Mesendoderm (in vitro differentiated cells): ENCODE data around the gene FBXO9.
A peak's percentile ranks its signal among the peaks of the same experiment; 100 is the strongest.

Source experiments
- DNase-seq: peaks from one replicate; pipeline ENCODE4 v3.0.0; 2013
- H2AK5ac ChIP-seq: 2 replicates; pipeline ENCODE4 v1.6.1; 2013; ENCODE audit warnings: low read length, inconsistent platforms
- H2BK120ac ChIP-seq: 2 replicates; pipeline ENCODE4 v1.6.1; 2013; ENCODE audit warnings: low read depth, mild to moderate bottlenecking, low read length, moderate library complexity, mixed read lengths
- H2BK15ac ChIP-seq: replicated peaks from 2 replicates; pipeline ENCODE4 v1.6.1; 2013; ENCODE audit warnings: low read depth, mild to moderate bottlenecking, moderate library complexity
- H2BK5ac ChIP-seq: 2 replicates; pipeline ENCODE4 v1.6.1; 2013; ENCODE audit warnings: low read length, inconsistent platforms
- H3K18ac ChIP-seq: 2 replicates; pipeline ENCODE4 v1.6.1; 2013; ENCODE audit warnings: mild to moderate bottlenecking, low read length, mixed read lengths
- H3K23ac ChIP-seq: one replicate; pipeline ENCODE4 v1.6.1; 2013; ENCODE audit warnings: low read length
- H3K27ac ChIP-seq: 2 replicates; pipeline ENCODE4 v1.5.1; 2013; ENCODE audit warnings: low read depth, mild to moderate bottlenecking, inconsistent platforms, low read length, moderate library complexity
- H3K27me3 ChIP-seq: 2 replicates; pipeline ENCODE4 v1.6.1; 2013; ENCODE audit warnings: low read length, control low read depth, mild to moderate bottlenecking, inconsistent platforms; ENCODE audit not compliant: insufficient read depth, poor library complexity
- H3K36me3 ChIP-seq: 2 replicates; pipeline ENCODE4 v1.6.1; 2013; ENCODE audit warnings: low read length, inconsistent platforms; ENCODE audit not compliant: control insufficient read depth, insufficient read depth
- H3K4ac ChIP-seq: one replicate; pipeline ENCODE4 v1.6.1; 2013; ENCODE audit warnings: low read depth, mild to moderate bottlenecking, low read length, moderate library complexity
- H3K4me1 ChIP-seq: 2 replicates; pipeline ENCODE4 v1.6.1; 2013; ENCODE audit warnings: low read depth, low read length, inconsistent platforms; ENCODE audit not compliant: control insufficient read depth
- H3K4me2 ChIP-seq: 2 replicates; pipeline ENCODE4 v1.6.1; 2013; ENCODE audit warnings: low read length
- H3K4me3 ChIP-seq: 2 replicates; pipeline ENCODE4 v1.5.1; 2013; ENCODE audit warnings: mild to moderate bottlenecking, low read length
- H3K56ac ChIP-seq: one replicate; pipeline ENCODE4 v1.6.1; 2013; ENCODE audit warnings: low read length
- H3K79me1 ChIP-seq: 2 replicates; pipeline ENCODE4 v1.6.1; 2013; ENCODE audit warnings: low read length, inconsistent platforms
- H3K79me2 ChIP-seq: 2 replicates; pipeline ENCODE4 v1.6.1; 2013; ENCODE audit warnings: mild to moderate bottlenecking, low read length; ENCODE audit not compliant: control insufficient read depth, insufficient read depth
- H3K9ac ChIP-seq: 2 replicates; pipeline ENCODE4 v1.6.1; 2013; ENCODE audit warnings: low read length, inconsistent platforms
- H4K5ac ChIP-seq: one replicate; pipeline ENCODE4 v1.6.1; 2013; ENCODE audit warnings: low read length
- H4K8ac ChIP-seq: one replicate; pipeline ENCODE4 v1.6.1; 2013; ENCODE audit warnings: low read depth, mild to moderate bottlenecking, control low read depth, low read length, moderate library complexity
- WGBS: extraction: QIAGEN DNeasy Blood & Tissue Kit; methylation state at CpG from one replicate; pipeline ENCODE4 v1.1.7; 2013; ENCODE audit warnings: low lambda C conversion rate, missing lambda C conversion rate; ENCODE audit not compliant: insufficient coverage; ENCODE audit errors: extremely low coverage; 5-methylcytosine and 5-hydroxymethylcytosine counted together

Gene FBXO9

DNA sequence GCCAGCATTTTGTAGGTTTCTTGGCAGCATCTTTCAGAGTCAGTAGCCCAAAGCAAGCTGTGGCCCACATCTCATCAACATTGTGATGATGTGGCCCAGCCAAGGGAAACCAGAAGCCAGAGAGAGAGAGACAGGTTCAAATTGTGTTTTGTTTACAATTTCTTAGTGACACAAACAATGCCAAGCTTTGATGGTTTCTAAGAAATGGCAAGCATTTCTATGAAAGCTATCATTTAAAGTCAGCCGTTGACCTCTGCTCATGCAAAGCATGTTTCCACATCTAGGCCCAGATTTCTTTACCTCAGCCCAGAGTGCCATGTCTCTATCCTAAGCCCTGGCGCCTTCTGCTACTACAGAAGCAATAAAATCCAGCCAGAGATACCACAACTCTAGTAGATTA, 50.5 kb downstream of the FBXO9 start:
- Histone ChIP-seq H3K27me3 (no peaks in the 10 kb centered on the region), H2BK5ac (no peak overlapping the region), H2BK15ac (no peak overlapping the region), H3K79me1 (no peaks in the 10 kb centered on the region), H3K27ac (no peak overlapping the region), H3K4ac (no peak overlapping the region), H3K79me2 (no peaks in the 10 kb centered on the region), H3K23ac (no peak overlapping the region), H4K5ac (no peak overlapping the region), H3K4me1 (peaks cover 4% of the 10 kb centered on the region), H3K4me2 (no peak overlapping the region), H3K18ac (no peak overlapping the region), H3K4me3 (no peak overlapping the region), H3K9ac (no peak overlapping the region), H4K8ac (no peak overlapping the region), H2BK120ac (no peak overlapping the region), H3K36me3 (no peaks in the 10 kb centered on the region), H2AK5ac (no peak overlapping the region), H3K56ac (no peak overlapping the region)
- WGBS = no CpG with 5 or more reads among the region's 2 CpGs
- no peak for DNase-seq

GRCh38 chr6:53119349-53119748, 54.1 kb downstream of the FBXO9 start:
- H3K79me2 ChIP-seq = no peaks in the 10 kb centered on the region
- no peak for DNase-seq
- no peak overlapping the region for H3K56ac ChIP-seq
- H3K4me3 ChIP-seq = no peak overlapping the region
- H3K27ac ChIP-seq = no peak overlapping the region
- no peak overlapping the region for H2BK120ac ChIP-seq
- H3K4ac ChIP-seq = no peak overlapping the region
- H3K4me2 ChIP-seq = no peak overlapping the region
- no peak overlapping the region for H2AK5ac ChIP-seq
- H3K23ac ChIP-seq = no peak overlapping the region
- H3K9ac ChIP-seq = no peak overlapping the region
- no peak overlapping the region for H4K5ac ChIP-seq
- H3K4me1 ChIP-seq = peaks cover 4% of the 10 kb centered on the region
- H2BK5ac ChIP-seq = no peak overlapping the region
- no peak overlapping the region for H4K8ac ChIP-seq
- H3K18ac ChIP-seq = no peak overlapping the region
- no CpG with 5 or more reads among the region's 1 CpG for WGBS
- no peaks in the 10 kb centered on the region for H3K79me1 ChIP-seq
- no peaks in the 10 kb centered on the region for H3K36me3 ChIP-seq
- H3K27me3 ChIP-seq = no peaks in the 10 kb centered on the region
- no peak overlapping the region for H2BK15ac ChIP-seq

GRCh38 chr6:53119772-53120409, 54.7 kb downstream of the FBXO9 start:
- H3K4me1 ChIP-seq = peaks cover 4% of the 10 kb centered on the region
- no peak overlapping the region for H3K4me2 ChIP-seq
- H3K79me2 ChIP-seq = no peaks in the 10 kb centered on the region
- no peak overlapping the region for H4K8ac ChIP-seq
- H4K5ac ChIP-seq = no peak overlapping the region
- H3K23ac ChIP-seq = no peak overlapping the region
- H3K9ac ChIP-seq = no peak overlapping the region
- DNase-seq = peak; percentile 77
- H3K79me1 ChIP-seq = no peaks in the 10 kb centered on the region
- H2AK5ac ChIP-seq = no peak overlapping the region
- H3K4ac ChIP-seq = no peak overlapping the region
- no peak overlapping the region for H2BK15ac ChIP-seq
- H3K4me3 ChIP-seq = no peak overlapping the region
- no peak overlapping the region for H3K27ac ChIP-seq
- H3K27me3 ChIP-seq = no peaks in the 10 kb centered on the region
- no peak overlapping the region for H3K18ac ChIP-seq
- H2BK5ac ChIP-seq = no peak overlapping the region
- no peak overlapping the region for H3K56ac ChIP-seq
- no peaks in the 10 kb centered on the region for H3K36me3 ChIP-seq
- no CpG with 5 or more reads among the region's 4 CpGs for WGBS
- H2BK120ac ChIP-seq = no peak overlapping the region

GRCh38 chr6:53124131-53124800, 59.1 kb downstream of the FBXO9 start:
- Histone ChIP-seq H2BK120ac (no peak overlapping the region), H4K5ac (no peak overlapping the region), H3K27me3 (no peaks in the 10 kb centered on the region), H3K4me2 (no peak overlapping the region), H2AK5ac (no peak overlapping the region), H4K8ac (no peak overlapping the region), H2BK15ac (no peak overlapping the region), H3K4ac (no peak overlapping the region), H3K79me2 (no peaks in the 10 kb centered on the region), H3K4me3 (no peak overlapping the region), H3K9ac (no peak overlapping the region), H3K36me3 (no peaks in the 10 kb centered on the region), H3K56ac (no peak overlapping the region), H3K18ac (peak overlapping the region; percentile 56), H2BK5ac (no peak overlapping the region), H3K27ac (no peak overlapping the region), H3K79me1 (no peaks in the 10 kb centered on the region), H3K23ac (no peak overlapping the region), H3K4me1 (peaks cover 4% of the 10 kb centered on the region)
- WGBS = no CpG with 5 or more reads among the region's 10 CpGs
- DNase-seq = no peak

GRCh38 chr6:53125276-53125675, 60.1 kb downstream of the FBXO9 start:
- H3K79me2 ChIP-seq = no peaks in the 10 kb centered on the region
- no peaks in the 10 kb centered on the region for H3K27me3 ChIP-seq
- H4K8ac ChIP-seq = no peak overlapping the region
- H3K79me1 ChIP-seq = no peaks in the 10 kb centered on the region
- no peak overlapping the region for H3K9ac ChIP-seq
- no peak overlapping the region for H4K5ac ChIP-seq
- no peak overlapping the region for H2BK120ac ChIP-seq
- H3K18ac ChIP-seq = no peak overlapping the region
- H3K4ac ChIP-seq = no peak overlapping the region
- H3K4me2 ChIP-seq = no peak overlapping the region
- no peak overlapping the region for H3K56ac ChIP-seq
- no peaks in the 10 kb centered on the region for H3K4me1 ChIP-seq
- no CpG with 5 or more reads among the region's 4 CpGs for WGBS
- H2AK5ac ChIP-seq = no peak overlapping the region
- H2BK15ac ChIP-seq = no peak overlapping the region
- no peak for DNase-seq
- H3K4me3 ChIP-seq = no peak overlapping the region
- H3K36me3 ChIP-seq = no peaks in the 10 kb centered on the region
- no peak overlapping the region for H3K27ac ChIP-seq
- no peak overlapping the region for H3K23ac ChIP-seq
- H2BK5ac ChIP-seq = no peak overlapping the region

GRCh38 chr6:53128842-53129241, 63.6 kb downstream of the FBXO9 start:
- no peak overlapping the region for H3K4ac ChIP-seq
- H3K79me1 ChIP-seq = no peaks in the 10 kb centered on the region
- no peak overlapping the region for H3K4me3 ChIP-seq
- H2BK5ac ChIP-seq = no peak overlapping the region
- no peaks in the 10 kb centered on the region for H3K27me3 ChIP-seq
- H3K27ac ChIP-seq = no peak overlapping the region
- H2BK15ac ChIP-seq = no peak overlapping the region
- H3K36me3 ChIP-seq = no peaks in the 10 kb centered on the region
- H3K9ac ChIP-seq = no peak overlapping the region
- no CpG with 5 or more reads among the region's 5 CpGs for WGBS
- no peaks in the 10 kb centered on the region for H3K4me1 ChIP-seq
- H3K56ac ChIP-seq = no peak overlapping the region
- DNase-seq = no peak
- H2BK120ac ChIP-seq = no peak overlapping the region
- no peak overlapping the region for H4K8ac ChIP-seq
- no peak overlapping the region for H2AK5ac ChIP-seq
- H3K4me2 ChIP-seq = no peak overlapping the region
- no peak overlapping the region for H4K5ac ChIP-seq
- H3K18ac ChIP-seq = no peak overlapping the region
- no peak overlapping the region for H3K23ac ChIP-seq
- H3K79me2 ChIP-seq = no peaks in the 10 kb centered on the region
